Ishikawa (cell line): ENCODE data around the gene NOCT.

Experiments used
- CEBPB ChIP-seq: IDR thresholded peaks from 2 replicates; pipeline ENCODE4 v1.6.1; 2012
- CREB1 ChIP-seq: IDR thresholded peaks from 2 replicates; pipeline ENCODE4 v1.6.1; 2012; ENCODE audit warnings: low read depth
- EP300 ChIP-seq: IDR thresholded peaks from 2 replicates; pipeline ENCODE4 v1.6.1; 2012; ENCODE audit warnings: borderline replicate concordance
- NFIC ChIP-seq: IDR thresholded peaks from 2 replicates; pipeline ENCODE4 v1.6.1; 2012
- RAD21 ChIP-seq: IDR thresholded peaks from 2 replicates; pipeline ENCODE4 v1.6.1; 2012; ENCODE audit warnings: low read depth
- TCF12 ChIP-seq: IDR thresholded peaks from 2 replicates; pipeline ENCODE4 v1.6.1; 2012; ENCODE audit warnings: low read depth
- YY1 ChIP-seq: IDR thresholded peaks from 2 replicates; pipeline ENCODE4 v1.6.1; 2012; ENCODE audit warnings: low read depth
- ZBTB7A ChIP-seq: IDR thresholded peaks from 2 replicates; pipeline ENCODE4 v1.6.1; 2012; ENCODE audit warnings: low read depth
- TF ChIP-seq, protein P1 (sequence below): IDR thresholded peaks from 2 replicates; pipeline ENCODE4 v1.6.1; 2012
- TF ChIP-seq, protein P2 (sequence below): IDR thresholded peaks from 2 replicates; pipeline ENCODE4 v1.6.1; 2012; ENCODE audit warnings: low read depth, mild to moderate bottlenecking

- TF ChIP-seq EP300 (no peak), YY1 (no peak), CREB1 (no peak), CEBPB (no peak), RAD21 (no peak), ZBTB7A (no peak), TCF12 (no peak), NFIC (no peak)
- TF ChIP-seq, protein P1, sequence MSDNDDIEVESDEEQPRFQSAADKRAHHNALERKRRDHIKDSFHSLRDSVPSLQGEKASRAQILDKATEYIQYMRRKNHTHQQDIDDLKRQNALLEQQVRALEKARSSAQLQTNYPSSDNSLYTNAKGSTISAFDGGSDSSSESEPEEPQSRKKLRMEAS = no peak
- TF ChIP-seq, protein P2, sequence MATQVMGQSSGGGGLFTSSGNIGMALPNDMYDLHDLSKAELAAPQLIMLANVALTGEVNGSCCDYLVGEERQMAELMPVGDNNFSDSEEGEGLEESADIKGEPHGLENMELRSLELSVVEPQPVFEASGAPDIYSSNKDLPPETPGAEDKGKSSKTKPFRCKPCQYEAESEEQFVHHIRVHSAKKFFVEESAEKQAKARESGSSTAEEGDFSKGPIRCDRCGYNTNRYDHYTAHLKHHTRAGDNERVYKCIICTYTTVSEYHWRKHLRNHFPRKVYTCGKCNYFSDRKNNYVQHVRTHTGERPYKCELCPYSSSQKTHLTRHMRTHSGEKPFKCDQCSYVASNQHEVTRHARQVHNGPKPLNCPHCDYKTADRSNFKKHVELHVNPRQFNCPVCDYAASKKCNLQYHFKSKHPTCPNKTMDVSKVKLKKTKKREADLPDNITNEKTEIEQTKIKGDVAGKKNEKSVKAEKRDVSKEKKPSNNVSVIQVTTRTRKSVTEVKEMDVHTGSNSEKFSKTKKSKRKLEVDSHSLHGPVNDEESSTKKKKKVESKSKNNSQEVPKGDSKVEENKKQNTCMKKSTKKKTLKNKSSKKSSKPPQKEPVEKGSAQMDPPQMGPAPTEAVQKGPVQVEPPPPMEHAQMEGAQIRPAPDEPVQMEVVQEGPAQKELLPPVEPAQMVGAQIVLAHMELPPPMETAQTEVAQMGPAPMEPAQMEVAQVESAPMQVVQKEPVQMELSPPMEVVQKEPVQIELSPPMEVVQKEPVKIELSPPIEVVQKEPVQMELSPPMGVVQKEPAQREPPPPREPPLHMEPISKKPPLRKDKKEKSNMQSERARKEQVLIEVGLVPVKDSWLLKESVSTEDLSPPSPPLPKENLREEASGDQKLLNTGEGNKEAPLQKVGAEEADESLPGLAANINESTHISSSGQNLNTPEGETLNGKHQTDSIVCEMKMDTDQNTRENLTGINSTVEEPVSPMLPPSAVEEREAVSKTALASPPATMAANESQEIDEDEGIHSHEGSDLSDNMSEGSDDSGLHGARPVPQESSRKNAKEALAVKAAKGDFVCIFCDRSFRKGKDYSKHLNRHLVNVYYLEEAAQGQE = no peak
Measured at GRCh38 chr4:139078926-139079325, 63.3 kb downstream of the NOCT start.
